Fibroblast of pulmonary artery (primary cell): ENCODE data around the gene WBP4.

ENCODE experiments used
- DNase-seq: peaks from one replicate; pipeline ENCODE4 v3.0.0-alpha.2; 2010; ENCODE audit warnings: low read depth
- H3K4me3 ChIP-seq: replicated peaks from 2 replicates; pipeline ENCODE4 v1.5.1; 2011; ENCODE audit warnings: low read depth, mild to moderate bottlenecking, control low read depth, low read length, moderate library complexity
- CTCF ChIP-seq: IDR thresholded peaks from 2 replicates; pipeline ENCODE4 v1.5.1; 2011; ENCODE audit warnings: mild to moderate bottlenecking, control low read depth, low read length, inconsistent platforms; ENCODE audit errors: missing control alignments

The WBP4 gene

GRCh38 chr13:41056826-41057711 is 4.2 kb upstream of the WBP4 start:
- no peak for DNase-seq
- TF ChIP-seq CTCF: no peak
- H3K4me3 ChIP-seq: no peak overlapping the region

DNA sequence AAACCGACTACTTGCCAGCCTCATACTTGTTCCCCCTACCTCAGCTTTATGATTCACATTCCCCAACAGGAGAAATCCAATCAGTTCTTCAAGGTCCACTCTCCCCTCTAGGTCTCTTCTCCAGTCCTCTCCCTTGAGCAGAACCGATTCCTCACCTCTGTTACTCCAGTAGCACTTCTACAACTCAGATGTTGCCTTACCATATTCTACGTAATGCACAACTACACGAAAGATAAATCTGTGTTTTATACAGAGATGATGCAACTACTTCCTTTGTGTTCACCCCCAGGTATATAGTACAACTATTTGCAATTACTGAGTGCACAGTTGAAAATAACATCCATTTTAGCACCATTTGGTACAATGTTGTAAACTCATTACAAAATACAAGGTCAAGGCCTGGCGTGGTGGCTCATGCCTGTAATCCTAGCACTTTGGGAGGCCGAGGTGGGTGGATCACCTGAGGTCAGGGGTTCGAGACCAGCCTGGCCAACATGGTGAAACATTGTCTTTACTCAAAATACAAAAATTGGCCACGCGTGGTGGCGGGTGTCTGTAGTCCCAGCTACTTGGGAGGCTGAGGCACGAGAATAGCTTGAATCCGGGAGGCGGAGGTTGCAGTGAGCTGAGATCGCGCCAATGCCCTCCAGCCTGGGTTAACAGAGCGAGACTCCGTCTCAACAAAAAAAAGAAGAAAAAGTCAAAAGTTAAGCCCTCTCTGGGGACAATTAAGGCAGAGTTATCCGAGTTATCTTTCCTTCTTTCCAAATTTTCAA is 2.8 kb upstream of the WBP4 start:
- no peak for TF ChIP-seq CTCF
- no peak for DNase-seq
- H3K4me3 ChIP-seq: peak overlapping the region; percentile 85

GRCh38 chr13:41059456-41060081 is 1.7 kb upstream of the WBP4 start:
- peak overlapping the region; percentile 85 for H3K4me3 ChIP-seq
- no peak for TF ChIP-seq CTCF
- DNase-seq: no peak

DNA sequence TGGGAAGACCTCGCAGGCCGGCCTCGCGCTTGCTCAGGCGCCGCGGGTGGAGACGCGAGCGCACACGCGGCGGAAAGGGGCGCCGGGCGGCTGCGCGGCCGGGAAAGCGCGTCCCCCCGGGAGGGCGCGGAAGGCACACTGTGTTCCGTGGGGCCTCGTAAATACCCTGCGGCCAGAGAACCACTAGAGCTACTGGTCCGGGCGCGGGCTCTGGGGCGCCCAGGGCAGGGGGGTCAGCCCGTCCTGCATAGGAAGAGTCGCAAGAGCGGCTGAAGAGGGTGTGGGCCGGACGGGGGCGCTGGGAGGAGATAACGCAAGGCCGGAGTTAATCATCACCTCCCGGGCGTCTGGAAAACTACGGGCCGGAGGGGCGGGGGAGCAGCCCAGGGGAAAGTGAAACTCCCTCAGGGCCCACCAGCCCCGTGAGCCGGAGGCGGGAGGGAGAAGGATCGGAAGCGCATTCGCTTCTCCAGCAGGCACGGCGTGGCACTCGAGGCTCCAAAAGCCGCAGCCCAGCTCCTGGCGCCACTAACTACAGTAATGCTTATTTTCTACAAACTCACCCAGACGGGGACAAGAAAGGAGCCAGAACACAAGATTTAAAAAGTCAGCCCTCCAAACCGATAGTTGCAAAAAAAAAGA is 1.1 kb upstream of the WBP4 start:
- H3K4me3 ChIP-seq: peak overlapping the region; percentile 85
- peak; percentile 13 for TF ChIP-seq CTCF
- DNase-seq: peak; percentile 86

- H3K4me3 ChIP-seq: peak overlapping the region; percentile 85
- DNase-seq: no peak
- no peak for TF ChIP-seq CTCF
Observed at GRCh38 chr13:41060724-41061074, 610 bp upstream of the WBP4 start.

- no peak for TF ChIP-seq CTCF
- H3K4me3 ChIP-seq: peak overlapping the region; percentile 85
- DNase-seq: peak; percentile 80
Observed at GRCh38 chr13:41061914-41062837, 867 bp downstream of the WBP4 start.
